Stimulated activated CD8-positive, alpha-beta memory T cell treated with anti-CD3 and anti-CD28 coated beads, Interleukin-7, amount 100 ng/mL, for 48 hours (primary cell): ENCODE results near the gene LDLRAD4.
"Not testable (repeated sequence)": the region's sequence is repeated elsewhere in the genome, so short reads cannot be mapped to it uniquely, and the experiment has no call there.

Experiments
- DNase-seq, 2 donors: peaks; one replicate each; pipeline ENCODE4 v3.0.0-alpha.2; 2020; ENCODE audit warnings: low read depth in 1 of 2; ENCODE audit errors: extremely low read depth in 1 of 2

Gene LDLRAD4

GRCh38 chr18:13638719-13639595 lies 420.4 kb downstream of the LDLRAD4 start:
- no peak for DNase-seq

GRCh38 chr18:13640266-13640860 lies 421.8 kb downstream of the LDLRAD4 start:
- DNase-seq, result no peak

GRCh38 chr18:13641551-13642439 lies 423.2 kb downstream of the LDLRAD4 start:
- DNase-seq, result no peak

GRCh38 chr18:13642440-13642827 lies 423.9 kb downstream of the LDLRAD4 start:
- DNase-seq, result no peak

GRCh38 chr18:13643261-13643751 lies 424.7 kb downstream of the LDLRAD4 start:
- no peak for DNase-seq

- no peak for DNase-seq
These were observed 426.5 kb downstream of the LDLRAD4 start for GRCh38 chr18:13645093-13645492.

GRCh38 chr18:13646633-13647032 lies 428.1 kb downstream of the LDLRAD4 start:
- DNase-seq, result no peak

- no peak for DNase-seq
These were observed 429.2 kb downstream of the LDLRAD4 start for GRCh38 chr18:13647761-13648160.

- DNase-seq, result no peak
These were observed 431.1 kb downstream of the LDLRAD4 start for GRCh38 chr18:13649397-13650390.

GRCh38 chr18:13653746-13654433 lies 435.3 kb downstream of the LDLRAD4 start:
- no peak for DNase-seq

GRCh38 chr18:13657974-13658373 lies 439.4 kb downstream of the LDLRAD4 start:
- no peak for DNase-seq

GRCh38 chr18:13658436-13659204 lies 440.1 kb downstream of the LDLRAD4 start:
- no peak for DNase-seq

GRCh38 chr18:13660510-13660909 lies 441.9 kb downstream of the LDLRAD4 start:
- no peak for DNase-seq

- DNase-seq, result no peak
These were observed 442.7 kb downstream of the LDLRAD4 start for GRCh38 chr18:13661051-13661778.

GRCh38 chr18:13661779-13662256 lies 443.3 kb downstream of the LDLRAD4 start:
- DNase-seq, result no peak

- no peak for DNase-seq
These were observed 454.1 kb downstream of the LDLRAD4 start for GRCh38 chr18:13672657-13673056.

- no peak for DNase-seq
These were observed 457.9 kb downstream of the LDLRAD4 start for GRCh38 chr18:13676471-13676870.

- not testable (repeated sequence) for DNase-seq
These were observed 458.8 kb downstream of the LDLRAD4 start for GRCh38 chr18:13677350-13677749.
